ENCODE data around the gene RNF208. TPM values are rescaled to one million over a fixed set of nuclear protein-coding genes. Genes with fewer than 3 reads are reported as not detected.
A peak's percentile ranks its signal among the peaks of the same experiment; 100 is the strongest.

Gene RNF208
- polyA plus RNA-seq, 2 of the 4 experiments (the other 2 are of a cell fraction): 0.06 to 1.7 TPM

GRCh38 chr9:137230705-137231371 lies 8.8 kb upstream of the RNF208 start, which contains the start of gene SLC34A3:
SLC34A3 (plus strand) TSS chr9:137230901; CDS start chr9:137231703, 802 bp downstream.
- DNase-seq (ENCODE audit: low read depth in 1 of 2, low spot score in 1 of 2) (no peak), ATAC-seq (no peak), FAIRE-seq (no peak)
- WGBS (ENCODE audit: missing lambda C conversion rate): 65% methylated on average over 7 of the region's 14 CpGs
- Histone ChIP-seq H3K27ac (peak within 1 kb of the TSS in 1 of 2 experiments; percentile 49; a peak in 2 of 6 replicates), H3K4me1 (peaks cover 41% of the 10 kb centered on the region), H3K9me3 (no peaks in the 10 kb centered on the region), H3K4me2 (peak within 1 kb of the TSS; percentile 32; the same call in 1 of the 3 replicates), H3K4me3 (no peak within 1 kb of the TSS)
- CTCF ChIA-PET: interaction anchor here (1.1 to 10.1 kb wide), 6 partner anchors 9 to 113 kb away, joined by 3 to 81 read pairs (median 4); partner anchors contain the start of genes ANAPC2, SSNA1 and TUBB4B
- TF ChIP-seq RFX5 (IDR thresholded peaks at IDR 0.05) (no peak), CHD2 (IDR thresholded peaks at IDR 0.05; ENCODE audit: low read length, partially characterized antibody) (no peak), HOXA7 (CRISPR knock-in tag; IDR thresholded peaks at IDR 0.05) (no peak), ZFP36 (IDR thresholded peaks at IDR 0.05; ENCODE audit: borderline replicate concordance, partially characterized antibody) (peak; percentile 7), NR3C1 (IDR thresholded peaks at IDR 0.05) (no peak), ESRRA (IDR thresholded peaks at IDR 0.05; ENCODE audit: borderline replicate concordance, low read length) (no peak), EHF (CRISPR knock-in tag; IDR thresholded peaks at IDR 0.05) (no peak)
- POLR2A ChIA-PET: interaction anchor here (0.8 to 1.7 kb wide), 3 partner anchors 10 to 12 kb away, joined by 3 to 10 read pairs (median 4); partner anchors contain the start of gene TUBB4B

DNA sequence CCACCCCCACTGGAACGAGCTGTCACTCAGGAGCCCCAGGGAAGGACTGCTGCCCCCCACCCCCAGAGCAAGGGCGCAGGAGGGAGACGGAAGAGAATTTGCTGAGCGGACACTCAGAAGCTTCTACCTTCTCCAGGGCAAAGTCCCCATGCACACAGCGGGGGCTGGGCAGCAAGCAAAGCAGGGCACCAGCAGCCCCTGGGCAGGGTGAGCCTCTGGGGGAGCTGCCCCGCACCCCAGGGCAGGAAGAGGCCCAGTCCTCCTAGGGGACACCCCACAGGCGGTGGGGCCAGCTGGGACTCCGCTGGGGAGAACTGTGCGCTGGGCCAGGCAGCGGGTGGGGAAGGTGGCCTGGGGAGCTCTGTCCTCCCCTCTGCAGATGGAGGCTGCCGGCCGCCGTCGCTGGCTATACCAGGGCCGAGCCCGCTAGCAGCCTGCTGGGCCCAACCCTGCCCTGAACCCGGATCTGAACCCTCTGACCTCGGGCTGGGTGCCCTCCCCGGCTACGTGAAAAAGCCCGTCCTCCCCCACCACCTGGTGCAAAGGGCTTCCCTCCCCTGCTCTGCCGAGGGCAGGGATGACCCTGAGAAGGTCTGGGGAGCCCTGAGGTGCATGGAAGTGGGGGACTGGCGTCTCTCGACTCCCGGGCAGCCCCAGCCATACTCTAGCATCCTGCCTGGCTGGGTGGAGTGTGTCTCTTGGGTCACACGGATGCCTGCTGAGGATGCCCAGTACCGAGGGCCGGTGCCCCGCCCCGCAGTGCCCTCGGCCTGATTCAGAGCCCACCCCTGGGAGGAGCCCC lies 8.1 kb upstream of the RNF208 start:
- Histone ChIP-seq H3K27ac (peak overlapping the region in 1 of 2 experiments; percentile 49; a peak in 2 of 6 replicates), H3K4me3 (no peak overlapping the region), H3K4me2 (peak overlapping the region; percentile 32; the same call in 1 of the 3 replicates), H3K9me3 (no peaks in the 10 kb centered on the region), H3K4me1 (peaks cover 48% of the 10 kb centered on the region)
- 64% methylated on average over 14 of the region's 31 CpGs for WGBS (ENCODE audit: missing lambda C conversion rate)
- peak in 1 of 2 experiments; percentile 23; a peak in 3 of 6 replicates for ATAC-seq
- no peak for FAIRE-seq
- peak; percentile 81 for TF ChIP-seq MAFK (IDR thresholded peaks at IDR 0.05; ENCODE audit: partially characterized antibody)
- TF ChIP-seq, protein P1, sequence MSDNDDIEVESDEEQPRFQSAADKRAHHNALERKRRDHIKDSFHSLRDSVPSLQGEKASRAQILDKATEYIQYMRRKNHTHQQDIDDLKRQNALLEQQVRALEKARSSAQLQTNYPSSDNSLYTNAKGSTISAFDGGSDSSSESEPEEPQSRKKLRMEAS (IDR thresholded peaks at IDR 0.05): no peak
- ChIA-PET CTCF (interaction anchor here (0.7 to 10.1 kb wide), 14 partner anchors 11 to 442 kb away, joined by 3 to 81 read pairs (median 3); partner anchors contain the start of genes ANAPC2, NELFB, NPDC1 and SSNA1), POLR2A (interaction anchor here (0.7 to 1.7 kb wide), 3 partner anchors 10 to 63 kb away, joined by 3 to 10 read pairs (median 4); no protein-coding TSS in a partner anchor)
- no peak for DNase-seq (ENCODE audit: low read depth in 1 of 2, low spot score in 1 of 2)

GRCh38 chr9:137228968-137229896 lies 7.2 kb upstream of the RNF208 start:
- Histone ChIP-seq H3K4me3 (no peak overlapping the region), H3K4me2 (no peak overlapping the region), H3K27ac (peak overlapping the region in 1 of 2 experiments; percentile 27; a peak in 1 of 6 replicates), H3K9me3 (no peaks in the 10 kb centered on the region), H3K4me1 (peaks cover 57% of the 10 kb centered on the region)
- ChIA-PET CTCF (interaction anchor here (0.7 to 10.1 kb wide), 16 partner anchors 11 to 441 kb away, joined by 3 to 113 read pairs (median 3); partner anchors contain the start of genes ANAPC2, NELFB, NPDC1 and SSNA1), POLR2A (interaction anchor here (0.7 to 1.7 kb wide), 3 partner anchors 10 to 62 kb away, joined by 3 to 10 read pairs (median 4); no protein-coding TSS in a partner anchor)
- DNase-seq (ENCODE audit: low read depth in 1 of 2, low spot score in 1 of 2) (no peak), FAIRE-seq (no peak), ATAC-seq (no peak)
- 83% methylated on average over 18 of the region's 27 CpGs for WGBS (ENCODE audit: missing lambda C conversion rate)
- TF ChIP-seq FOSL2 (IDR thresholded peaks at IDR 0.05) (no peak), FOSL2 (CRISPR knock-in tag; IDR thresholded peaks at IDR 0.05) (no peak), MYC (IDR thresholded peaks at IDR 0.05; ENCODE audit: borderline replicate concordance, low read length) (no peak), FOXS1 (CRISPR knock-in tag; IDR thresholded peaks at IDR 0.05) (no peak), ELK1 (IDR thresholded peaks at IDR 0.05; ENCODE audit: low read depth, low read length) (no peak), RFX5 (IDR thresholded peaks at IDR 0.05) (no peak), SREBF2 (IDR thresholded peaks at IDR 0.05) (no peak), BHLHE40 (IDR thresholded peaks at IDR 0.05; ENCODE audit: low read depth, low read length) (no peak), KDM5A (IDR thresholded peaks at IDR 0.05) (no peak), NPAS2 (CRISPR knock-in tag; IDR thresholded peaks at IDR 0.05; ENCODE audit: borderline replicate concordance) (no peak), BCL3 (IDR thresholded peaks at IDR 0.05) (no peak), NFE2L2 (conservative IDR thresholded peaks at IDR 0.05; ENCODE audit: low read length) (no peak), RCOR1 (IDR thresholded peaks at IDR 0.05; ENCODE audit: low read depth, low read length) (no peak), EHMT2 (IDR thresholded peaks at IDR 0.05; ENCODE audit: low read depth) (no peak), FOSB (CRISPR knock-in tag; IDR thresholded peaks at IDR 0.05) (no peak), EP300 (IDR thresholded peaks at IDR 0.05) (no peak), ZSCAN20 (CRISPR knock-in tag; IDR thresholded peaks at IDR 0.05) (no peak), SMC3 (IDR thresholded peaks at IDR 0.05) (no peak)
